ENCODE results near the gene LTBP4.

Gene LTBP4

DNA sequence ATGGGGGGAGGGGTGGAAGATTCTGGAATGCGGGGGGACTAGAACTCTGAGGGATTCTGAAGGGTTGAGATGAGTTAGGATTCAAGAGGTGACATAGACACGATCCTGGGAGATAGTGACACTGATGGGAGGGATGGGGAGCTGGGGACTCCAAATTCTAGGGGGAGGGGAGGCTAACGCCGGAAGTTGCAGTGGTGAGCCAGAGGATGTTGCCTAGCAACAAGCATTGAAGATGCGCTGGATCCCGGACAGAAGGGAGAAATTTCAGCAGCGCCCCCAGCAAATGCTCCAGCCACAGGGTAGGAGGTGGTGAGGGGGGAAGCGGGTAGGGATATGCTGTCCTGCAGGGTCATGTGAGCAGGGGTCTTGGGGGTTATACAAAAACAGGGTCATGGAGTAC lies 6.9 kb upstream of the LTBP4 start:
- TF ChIP-seq ZNF341 (tag by site-specific recombination; IDR thresholded peaks at IDR 0.05; ENCODE audit: low read depth) (0 out of 2 replicates have a peak, but pooled peaks have one; percentile 55), ZNF394 (tag by site-specific recombination; IDR thresholded peaks at IDR 0.05; ENCODE audit: borderline replicate concordance) (no peak), PATZ1 (tag by site-specific recombination; IDR thresholded peaks at IDR 0.05) (peak; percentile 15; the same call in 1 of the 2 replicates)
- POLR2A ChIA-PET: interaction anchor here (0.7 to 2.5 kb wide), 5 partner anchors 10 to 151 kb away, joined by 3 to 9 read pairs (median 5); no protein-coding TSS in a partner anchor
- CTCF ChIA-PET: interaction anchor here (1.0 to 20.7 kb wide), 10 partner anchors 8 to 455 kb away, joined by 4 to 470 read pairs (median 8); partner anchors contain the start of gene LTBP4

GRCh38 chr19:40594657-40595091 lies 6.5 kb upstream of the LTBP4 start:
- peaks cover 28% of the 10 kb centered on the region for H3K4me1 ChIP-seq (ENCODE audit: control insufficient read depth, insufficient read depth, low read length)
- peaks cover 3 to 10% of the 10 kb centered on the region in 2 experiments for H3K36me3 ChIP-seq (ENCODE audit: control insufficient read depth in 2 of 2, insufficient read depth in 1 of 2, low read length in 2 of 2)
- ChIA-PET POLR2A (interaction anchor here (0.8 to 2.5 kb wide), 8 partner anchors 9 to 174 kb away, joined by 3 to 9 read pairs (median 4); no protein-coding TSS in a partner anchor), CTCF (interaction anchor here (0.5 to 20.7 kb wide), 14 partner anchors 8 to 455 kb away, joined by 3 to 470 read pairs (median 6); partner anchors contain the start of gene LTBP4)
- H3K4me3 ChIP-seq (ENCODE audit: low read depth, low read length): no peak overlapping the region
- no peak overlapping the region; the same call in 1 of the 2 replicates for H3K27ac ChIP-seq (ENCODE audit: extremely low read depth, low read depth, low read length)
- H3K9me3 ChIP-seq (ENCODE audit: control insufficient read depth, insufficient read depth, low read depth, low read length): no peaks in the 10 kb centered on the region
- no peak for TF ChIP-seq ZNF366 (tag by site-specific recombination; conservative IDR thresholded peaks at IDR 0.05)
- no peak for TF ChIP-seq ZNF544 (tag by site-specific recombination; IDR thresholded peaks at IDR 0.05)
- TF ChIP-seq TCF7L2 (IDR thresholded peaks at IDR 0.05; ENCODE audit: borderline replicate concordance, low read depth, low read length): no peak
- TF ChIP-seq FEZF1 (tag by site-specific recombination; IDR thresholded peaks at IDR 0.05): no peak
- TF ChIP-seq ZBTB1 (tag by site-specific recombination; IDR thresholded peaks at IDR 0.05): no peak
- TF ChIP-seq ZBTB17 (tag by site-specific recombination; IDR thresholded peaks at IDR 0.05): 0 out of 2 replicates have a peak, but pooled peaks have one; percentile 28
- TF ChIP-seq, protein P1, sequence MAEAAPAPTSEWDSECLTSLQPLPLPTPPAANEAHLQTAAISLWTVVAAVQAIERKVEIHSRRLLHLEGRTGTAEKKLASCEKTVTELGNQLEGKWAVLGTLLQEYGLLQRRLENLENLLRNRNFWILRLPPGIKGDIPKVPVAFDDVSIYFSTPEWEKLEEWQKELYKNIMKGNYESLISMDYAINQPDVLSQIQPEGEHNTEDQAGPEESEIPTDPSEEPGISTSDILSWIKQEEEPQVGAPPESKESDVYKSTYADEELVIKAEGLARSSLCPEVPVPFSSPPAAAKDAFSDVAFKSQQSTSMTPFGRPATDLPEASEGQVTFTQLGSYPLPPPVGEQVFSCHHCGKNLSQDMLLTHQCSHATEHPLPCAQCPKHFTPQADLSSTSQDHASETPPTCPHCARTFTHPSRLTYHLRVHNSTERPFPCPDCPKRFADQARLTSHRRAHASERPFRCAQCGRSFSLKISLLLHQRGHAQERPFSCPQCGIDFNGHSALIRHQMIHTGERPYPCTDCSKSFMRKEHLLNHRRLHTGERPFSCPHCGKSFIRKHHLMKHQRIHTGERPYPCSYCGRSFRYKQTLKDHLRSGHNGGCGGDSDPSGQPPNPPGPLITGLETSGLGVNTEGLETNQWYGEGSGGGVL (tag by site-specific recombination; IDR thresholded peaks at IDR 0.05): peak; percentile 70; the same call in 1 of the 2 replicates
- no peak for TF ChIP-seq ZNF658 (tag by site-specific recombination; IDR thresholded peaks at IDR 0.05)
- no peak for TF ChIP-seq ZBTB10 (tag by site-specific recombination; IDR thresholded peaks at IDR 0.05)
- TF ChIP-seq OVOL3 (tag by site-specific recombination; IDR thresholded peaks at IDR 0.05): no peak
- TF ChIP-seq GLIS1 (tag by site-specific recombination; IDR thresholded peaks at IDR 0.05): peak; percentile 64; the same call in 1 of the 2 replicates
- TF ChIP-seq GLIS2 (tag by site-specific recombination; IDR thresholded peaks at IDR 0.05): peak; percentile 45; the same call in 1 of the 2 replicates
- TF ChIP-seq EGR2 (tag by site-specific recombination; IDR thresholded peaks at IDR 0.05; ENCODE audit: low read depth): peak; percentile 97
- peak; percentile 19; the same call in 1 of the 2 replicates for TF ChIP-seq ZNF10 (tag by site-specific recombination; IDR thresholded peaks at IDR 0.05)
- TF ChIP-seq OSR2 (tag by site-specific recombination; IDR thresholded peaks at IDR 0.05): peak; percentile 19; the same call in 1 of the 2 replicates
- no peak for TF ChIP-seq ZNF426 (tag by site-specific recombination; IDR thresholded peaks at IDR 0.05)
- no peak for TF ChIP-seq BCL11B (tag by site-specific recombination; IDR thresholded peaks at IDR 0.05; ENCODE audit: low read depth)
- 0 out of 2 replicates have a peak, but pooled peaks have one; percentile 46 for TF ChIP-seq KLF16 (tag by site-specific recombination; IDR thresholded peaks at IDR 0.05)
- no peak for TF ChIP-seq ZNF292 (tag by site-specific recombination; IDR thresholded peaks at IDR 0.05; ENCODE audit: borderline replicate concordance, low read depth)
- TF ChIP-seq, protein P2, sequence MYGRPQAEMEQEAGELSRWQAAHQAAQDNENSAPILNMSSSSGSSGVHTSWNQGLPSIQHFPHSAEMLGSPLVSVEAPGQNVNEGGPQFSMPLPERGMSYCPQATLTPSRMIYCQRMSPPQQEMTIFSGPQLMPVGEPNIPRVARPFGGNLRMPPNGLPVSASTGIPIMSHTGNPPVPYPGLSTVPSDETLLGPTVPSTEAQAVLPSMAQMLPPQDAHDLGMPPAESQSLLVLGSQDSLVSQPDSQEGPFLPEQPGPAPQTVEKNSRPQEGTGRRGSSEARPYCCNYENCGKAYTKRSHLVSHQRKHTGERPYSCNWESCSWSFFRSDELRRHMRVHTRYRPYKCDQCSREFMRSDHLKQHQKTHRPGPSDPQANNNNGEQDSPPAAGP (tag by site-specific recombination; IDR thresholded peaks at IDR 0.05): 0 out of 2 replicates have a peak, but pooled peaks have one; percentile 36
- TF ChIP-seq, protein P3, sequence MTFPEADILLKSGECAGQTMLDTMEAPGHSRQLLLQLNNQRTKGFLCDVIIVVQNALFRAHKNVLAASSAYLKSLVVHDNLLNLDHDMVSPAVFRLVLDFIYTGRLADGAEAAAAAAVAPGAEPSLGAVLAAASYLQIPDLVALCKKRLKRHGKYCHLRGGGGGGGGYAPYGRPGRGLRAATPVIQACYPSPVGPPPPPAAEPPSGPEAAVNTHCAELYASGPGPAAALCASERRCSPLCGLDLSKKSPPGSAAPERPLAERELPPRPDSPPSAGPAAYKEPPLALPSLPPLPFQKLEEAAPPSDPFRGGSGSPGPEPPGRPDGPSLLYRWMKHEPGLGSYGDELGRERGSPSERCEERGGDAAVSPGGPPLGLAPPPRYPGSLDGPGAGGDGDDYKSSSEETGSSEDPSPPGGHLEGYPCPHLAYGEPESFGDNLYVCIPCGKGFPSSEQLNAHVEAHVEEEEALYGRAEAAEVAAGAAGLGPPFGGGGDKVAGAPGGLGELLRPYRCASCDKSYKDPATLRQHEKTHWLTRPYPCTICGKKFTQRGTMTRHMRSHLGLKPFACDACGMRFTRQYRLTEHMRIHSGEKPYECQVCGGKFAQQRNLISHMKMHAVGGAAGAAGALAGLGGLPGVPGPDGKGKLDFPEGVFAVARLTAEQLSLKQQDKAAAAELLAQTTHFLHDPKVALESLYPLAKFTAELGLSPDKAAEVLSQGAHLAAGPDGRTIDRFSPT (tag by site-specific recombination; IDR thresholded peaks at IDR 0.05): peak; percentile 70

More for the DNA sequence above, 6.9 kb upstream of the LTBP4 start:
- no peak overlapping the region; the same call in 1 of the 2 replicates for H3K27ac ChIP-seq (ENCODE audit: extremely low read depth, low read depth, low read length)
- H3K36me3 ChIP-seq (ENCODE audit: control insufficient read depth in 2 of 2, insufficient read depth in 1 of 2, low read length in 2 of 2): peaks cover 3 to 10% of the 10 kb centered on the region in 2 experiments
- peaks cover 26% of the 10 kb centered on the region for H3K4me1 ChIP-seq (ENCODE audit: control insufficient read depth, insufficient read depth, low read length)
- no peaks in the 10 kb centered on the region for H3K9me3 ChIP-seq (ENCODE audit: control insufficient read depth, insufficient read depth, low read depth, low read length)
- H3K4me3 ChIP-seq (ENCODE audit: low read depth, low read length): no peak overlapping the region
